Measurements from ENCODE around the gene LRP2.

DNA sequence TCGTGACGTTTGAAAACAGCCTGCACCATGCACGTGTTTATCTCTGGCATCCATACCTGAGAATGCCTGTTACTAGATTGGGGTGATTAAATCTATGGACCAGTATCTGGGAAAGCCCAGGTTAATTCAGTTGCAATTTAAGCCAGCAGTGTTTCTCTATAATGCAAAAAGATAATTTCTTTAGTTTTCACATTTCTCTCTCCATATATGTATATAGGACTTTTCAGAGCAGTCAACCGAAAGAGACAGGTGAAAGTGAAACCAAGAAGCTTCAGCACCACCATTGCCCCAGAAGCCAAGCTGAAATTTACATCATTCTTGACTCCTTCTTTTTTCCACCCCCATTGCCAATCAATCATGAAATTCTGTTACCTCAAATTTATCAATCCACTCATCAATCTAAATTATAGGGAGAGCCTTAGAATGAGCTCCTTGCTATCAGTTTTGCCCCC, 2.7 kb upstream of the LRP2 start:
- TF ChIP-seq, protein P1, sequence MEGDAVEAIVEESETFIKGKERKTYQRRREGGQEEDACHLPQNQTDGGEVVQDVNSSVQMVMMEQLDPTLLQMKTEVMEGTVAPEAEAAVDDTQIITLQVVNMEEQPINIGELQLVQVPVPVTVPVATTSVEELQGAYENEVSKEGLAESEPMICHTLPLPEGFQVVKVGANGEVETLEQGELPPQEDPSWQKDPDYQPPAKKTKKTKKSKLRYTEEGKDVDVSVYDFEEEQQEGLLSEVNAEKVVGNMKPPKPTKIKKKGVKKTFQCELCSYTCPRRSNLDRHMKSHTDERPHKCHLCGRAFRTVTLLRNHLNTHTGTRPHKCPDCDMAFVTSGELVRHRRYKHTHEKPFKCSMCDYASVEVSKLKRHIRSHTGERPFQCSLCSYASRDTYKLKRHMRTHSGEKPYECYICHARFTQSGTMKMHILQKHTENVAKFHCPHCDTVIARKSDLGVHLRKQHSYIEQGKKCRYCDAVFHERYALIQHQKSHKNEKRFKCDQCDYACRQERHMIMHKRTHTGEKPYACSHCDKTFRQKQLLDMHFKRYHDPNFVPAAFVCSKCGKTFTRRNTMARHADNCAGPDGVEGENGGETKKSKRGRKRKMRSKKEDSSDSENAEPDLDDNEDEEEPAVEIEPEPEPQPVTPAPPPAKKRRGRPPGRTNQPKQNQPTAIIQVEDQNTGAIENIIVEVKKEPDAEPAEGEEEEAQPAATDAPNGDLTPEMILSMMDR (IDR thresholded peaks at IDR 0.05; ENCODE audit: low read length): no peak
- TF ChIP-seq EZH2 (optimal IDR thresholded peaks at IDR 0.05; ENCODE audit: low read depth, low read length): no peak

Measured in MM.1S (cell line).